Activated CD8-positive, alpha-beta T cell treated with anti-CD3 and anti-CD28 coated beads for 36 hours (primary cell): ENCODE results near the gene DNAJC4. TPM values are rescaled to one million over a fixed set of nuclear protein-coding genes. Genes with fewer than 3 reads are reported as not detected.

ENCODE experiments used
- ATAC-seq: fragments of 200-7000 bp; cut with Tn5 transposase; one replicate; pipeline ENCODE4 v1.10.0; 2021; ENCODE audit warnings: mild to moderate bottlenecking, moderate library complexity
- CTCF ChIA-PET: fragments of 350-600 bp; sonication (Branson Sonifier 250); formaldehyde crosslinking; loops from one replicate; lab custom pipeline; 2021; ENCODE audit warnings: antibody characterized with exemption; lab: Charles Lee
- POLR2A ChIA-PET: fragments of 350-600 bp; sonication (Branson Sonifier 250); formaldehyde crosslinking; loops from one replicate; lab custom pipeline; 2021; ENCODE audit warnings: antibody characterized with exemption; lab: Charles Lee
- DNase-seq: peaks from one replicate; pipeline ENCODE4 v3.0.0-alpha.2; 2020
- H3K27ac Mint-ChIP-seq: one replicate; pipeline ENCODE4 v1.8.0; 2021; ENCODE audit warnings: mild to moderate bottlenecking, mixed read lengths
- H3K27me3 Mint-ChIP-seq: one replicate; pipeline ENCODE4 v1.8.0; 2021; ENCODE audit warnings: mixed read lengths
- H3K36me3 Mint-ChIP-seq: one replicate; pipeline ENCODE4 v1.8.0; 2021; ENCODE audit warnings: low read depth, mixed read lengths
- H3K4me1 Mint-ChIP-seq: one replicate; pipeline ENCODE4 v1.8.0; 2021; ENCODE audit warnings: low read depth, mixed read lengths
- H3K4me3 Mint-ChIP-seq: one replicate; pipeline ENCODE4 v1.8.0; 2021; ENCODE audit warnings: mild to moderate bottlenecking, moderate library complexity, mixed read lengths
- H3K9me3 Mint-ChIP-seq: one replicate; pipeline ENCODE4 v1.8.0; 2021; ENCODE audit warnings: mixed read lengths
- CTCF ChIP-seq: fragments of 200-600 bp; IDR thresholded peaks from one replicate; pipeline ENCODE4 v1.8.0; 2022; ENCODE audit warnings: antibody characterized with exemption, mild to moderate bottlenecking
- intact Hi-C: fragments of 100-400 bp; cut with micrococcal nuclease; formaldehyde crosslinking; loops from one replicate; pipeline ENCODE4 v1.10.0; 2022
- total RNA-seq, 2 experiments: library from RNA; stranded (reverse); gene quantifications; one replicate each; pipeline ENCODE4 v1.2.3, GENCODE V29; 2021

The DNAJC4 gene
- total RNA-seq, 2 experiments from 2014 or later, result 25.8 to 26.1 TPM

GRCh38 chr11:64259533-64260067 is 29.3 kb downstream of the DNAJC4 start:
- Mint-ChIP-seq H3K27me3 (no peaks in the 10 kb centered on the region), H3K9me3 (no peaks in the 10 kb centered on the region), H3K36me3 (peaks cover 14% of the 10 kb centered on the region), H3K27ac (peak overlapping the region; percentile 32), H3K4me3 (no peak overlapping the region), H3K4me1 (peaks cover 12% of the 10 kb centered on the region)
- ChIA-PET POLR2A (interaction anchor here (0.6 to 2.7 kb wide), 3 partner anchors 9 to 74 kb away, joined by 4 to 14 read pairs (median 6); partner anchors contain the start of gene STIP1), CTCF (interaction anchor here (1.6 kb wide), 1 partner anchor 24 kb away, joined by 3 read pairs; the partner anchor contains the start of gene BAD)
- ATAC-seq (peak; percentile 40), DNase-seq (no peak)
- TF ChIP-seq CTCF, result no peak
- intact Hi-C loops, result no loop called here

- H3K9me3 Mint-ChIP-seq, result no peaks in the 10 kb centered on the region
- peaks cover 12% of the 10 kb centered on the region for H3K4me1 Mint-ChIP-seq
These were observed 29.9 kb downstream of the DNAJC4 start for GRCh38 chr11:64260147-64260708.

GRCh38 chr11:64261556-64262080 is 31.3 kb downstream of the DNAJC4 start:
- DNase-seq (no peak), ATAC-seq (no peak)
- TF ChIP-seq CTCF, result no peak
- intact Hi-C loops, result no loop called here
- no peaks in the 10 kb centered on the region for H3K27me3 Mint-ChIP-seq
- POLR2A ChIA-PET, result interaction anchor here (0.9 to 2.1 kb wide), 2 partner anchors 9 to 18 kb away, joined by 5 to 6 read pairs; no protein-coding TSS in a partner anchor
- peaks cover 12% of the 10 kb centered on the region for H3K4me1 Mint-ChIP-seq
- no peak overlapping the region for H3K4me3 Mint-ChIP-seq
- CTCF ChIA-PET, result interaction anchor here (1.8 kb wide), 1 partner anchor 10 kb away, joined by 8 read pairs; the partner anchor contains the start of gene PLCB3
- H3K36me3 Mint-ChIP-seq, result peaks cover 12% of the 10 kb centered on the region
- H3K9me3 Mint-ChIP-seq, result no peaks in the 10 kb centered on the region
- H3K27ac Mint-ChIP-seq, result no peak overlapping the region

More at GRCh38 chr11:64260147-64260708, 29.9 kb downstream of the DNAJC4 start:
- intact Hi-C loops, result no loop called here
- Mint-ChIP-seq H3K36me3 (peaks cover 14% of the 10 kb centered on the region), H3K27ac (peak overlapping the region; percentile 32), H3K4me3 (no peak overlapping the region), H3K27me3 (no peaks in the 10 kb centered on the region)
- TF ChIP-seq CTCF, result no peak
- ATAC-seq, result peak; percentile 37
- ChIA-PET CTCF (interaction anchor here (1.8 kb wide), 1 partner anchor 9 kb away, joined by 8 read pairs; the partner anchor contains the start of gene PLCB3), POLR2A (interaction anchor here (2.1 to 2.7 kb wide), 2 partner anchors 8 to 17 kb away, joined by 6 to 14 read pairs; no protein-coding TSS in a partner anchor)
- DNase-seq, result no peak

- no peak overlapping the region for H3K27ac Mint-ChIP-seq
- intact Hi-C loops, result no loop called here
- H3K4me1 Mint-ChIP-seq, result peaks cover 12% of the 10 kb centered on the region
These were observed 32.1 kb downstream of the DNAJC4 start for GRCh38 chr11:64262271-64263002.

More at GRCh38 chr11:64262271-64263002, 32.1 kb downstream of the DNAJC4 start:
- H3K9me3 Mint-ChIP-seq, result no peaks in the 10 kb centered on the region
- ChIA-PET POLR2A (interaction anchor here (0.9 to 2.1 kb wide), 3 partner anchors 9 to 19 kb away, joined by 5 to 6 read pairs (median 5); no protein-coding TSS in a partner anchor), CTCF (interaction anchor here (1.0 to 1.8 kb wide), 3 partner anchors 11 to 39 kb away, joined by 3 to 8 read pairs (median 4); partner anchors contain the start of gene PLCB3)
- H3K4me3 Mint-ChIP-seq, result no peak overlapping the region
- no peaks in the 10 kb centered on the region for H3K27me3 Mint-ChIP-seq
- ATAC-seq (no peak), DNase-seq (no peak)
- H3K36me3 Mint-ChIP-seq, result peaks cover 12% of the 10 kb centered on the region
- no peak for TF ChIP-seq CTCF
